Activated CD4-positive, alpha-beta memory T cell treated with anti-CD3 and anti-CD28 coated beads, Interleukin-2, amount 10 ng/mL, durations not matched to agents 7 days and 5 days (primary cell): ENCODE results near the gene HCST. TPM values are rescaled to one million over a fixed set of nuclear protein-coding genes. Genes with fewer than 3 reads are reported as not detected.

Experiments
- CTCF ChIA-PET: fragments of 350-600 bp; sonication (Branson Sonifier 250); formaldehyde crosslinking; loops from one replicate; lab custom pipeline; 2021; ENCODE audit warnings: antibody characterized with exemption, inconsistent platforms; lab: Charles Lee
- POLR2A ChIA-PET: fragments of 350-600 bp; sonication (Branson Sonifier 250); formaldehyde crosslinking; loops from one replicate; lab custom pipeline; 2021; ENCODE audit warnings: antibody characterized with exemption; lab: Charles Lee
- DNase-seq: peaks from one replicate; pipeline ENCODE4 v3.0.0-alpha.2; 2020
- H3K27ac Mint-ChIP-seq: one replicate; pipeline ENCODE4 v1.8.0; 2021; ENCODE audit warnings: mild to moderate bottlenecking, mixed read lengths
- H3K27me3 Mint-ChIP-seq: one replicate; pipeline ENCODE4 v1.8.0; 2021; ENCODE audit warnings: mixed read lengths
- H3K36me3 Mint-ChIP-seq: one replicate; pipeline ENCODE4 v1.8.0; 2021; ENCODE audit warnings: low read depth, mixed read lengths
- H3K4me1 Mint-ChIP-seq: one replicate; pipeline ENCODE4 v1.8.0; 2021; ENCODE audit warnings: mixed read lengths
- H3K4me3 Mint-ChIP-seq: one replicate; pipeline ENCODE4 v1.8.0; 2021; ENCODE audit warnings: mild to moderate bottlenecking, mixed read lengths
- H3K9me3 Mint-ChIP-seq: one replicate; pipeline ENCODE4 v1.8.0; 2021; ENCODE audit warnings: mixed read lengths
- total RNA-seq, 2 experiments: library from RNA; stranded (reverse); gene quantifications; one replicate each; pipeline ENCODE4 v1.2.3, GENCODE V29; 2021

HCST gene
- total RNA-seq, 2 experiments from 2014 or later: 204 to 218 TPM

- Mint-ChIP-seq H3K27me3 (no peaks in the 10 kb centered on the region), H3K36me3 (no peaks in the 10 kb centered on the region), H3K4me1 (peaks cover 12% of the 10 kb centered on the region), H3K27ac (no peak overlapping the region), H3K4me3 (no peak overlapping the region), H3K9me3 (no peaks in the 10 kb centered on the region)
- no peak for DNase-seq
- POLR2A ChIA-PET: interaction anchor here (1.2 kb wide), 1 partner anchor 18 kb away, joined by 5 read pairs; no protein-coding TSS in a partner anchor
- CTCF ChIA-PET: interaction anchor here (0.7 kb wide), 1 partner anchor 23 kb away, joined by 3 read pairs; no protein-coding TSS in a partner anchor
Measured at GRCh38 chr19:35911173-35911572, 8.8 kb downstream of the HCST start.

DNA sequence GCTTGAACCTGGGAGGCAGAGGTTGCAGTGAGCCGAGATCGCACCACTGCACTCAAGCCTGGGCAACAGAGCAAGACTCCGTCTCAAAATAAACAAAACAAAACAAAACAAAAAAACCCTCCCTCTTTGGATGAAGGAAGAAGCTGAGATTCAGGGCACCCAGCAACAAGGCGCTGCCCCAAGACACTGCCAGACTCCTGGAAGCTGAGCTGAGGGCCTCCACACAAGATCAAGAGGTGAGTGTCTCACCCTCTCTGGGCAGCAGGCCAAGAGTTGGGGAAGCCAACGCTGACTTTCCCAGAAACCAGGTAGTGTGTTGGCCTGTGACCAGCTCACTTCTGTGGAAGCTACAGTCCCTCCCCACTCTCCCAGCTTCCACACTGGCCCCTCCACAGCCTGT, 9.5 kb downstream of the HCST start:
- DNase-seq: no peak
- no peaks in the 10 kb centered on the region for H3K9me3 Mint-ChIP-seq
- H3K27ac Mint-ChIP-seq: no peak overlapping the region
- no peak overlapping the region for H3K4me3 Mint-ChIP-seq
- H3K4me1 Mint-ChIP-seq: peaks cover 12% of the 10 kb centered on the region
- POLR2A ChIA-PET: interaction anchor here (0.9 to 1.2 kb wide), 3 partner anchors 11 to 19 kb away, joined by 3 to 5 read pairs (median 4); partner anchors contain the start of gene NFKBID
- no peaks in the 10 kb centered on the region for H3K27me3 Mint-ChIP-seq
- no peaks in the 10 kb centered on the region for H3K36me3 Mint-ChIP-seq
- CTCF ChIA-PET: interaction anchor here (0.7 kb wide), 1 partner anchor 28 kb away, joined by 3 read pairs; no protein-coding TSS in a partner anchor

DNA sequence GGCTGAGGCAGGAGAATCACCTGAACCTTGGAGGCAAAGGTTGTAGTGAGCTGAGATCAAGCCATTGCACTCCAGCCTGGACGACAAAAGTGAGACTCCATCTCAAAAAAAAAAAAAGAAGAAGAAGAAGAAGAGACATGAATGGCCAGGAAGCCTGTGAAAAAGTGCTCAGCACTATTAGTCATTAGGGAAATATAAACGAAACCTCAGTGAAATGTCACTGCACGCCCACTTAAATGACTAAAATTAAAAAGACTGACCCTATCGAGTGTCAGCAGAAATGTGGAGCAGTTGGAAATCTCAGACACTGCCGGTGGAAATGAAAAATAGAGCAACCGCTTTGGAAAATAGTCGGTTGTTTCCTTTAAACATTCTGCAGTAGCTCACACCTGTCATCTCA, 11.3 kb downstream of the HCST start:
- ChIA-PET CTCF (no interaction called here), POLR2A (no interaction called here)
- Mint-ChIP-seq H3K4me1 (peaks cover 8% of the 10 kb centered on the region), H3K9me3 (no peaks in the 10 kb centered on the region), H3K4me3 (no peak overlapping the region), H3K27me3 (peaks cover 1% of the 10 kb centered on the region), H3K36me3 (no peaks in the 10 kb centered on the region), H3K27ac (no peak overlapping the region)
- DNase-seq: no peak

DNA sequence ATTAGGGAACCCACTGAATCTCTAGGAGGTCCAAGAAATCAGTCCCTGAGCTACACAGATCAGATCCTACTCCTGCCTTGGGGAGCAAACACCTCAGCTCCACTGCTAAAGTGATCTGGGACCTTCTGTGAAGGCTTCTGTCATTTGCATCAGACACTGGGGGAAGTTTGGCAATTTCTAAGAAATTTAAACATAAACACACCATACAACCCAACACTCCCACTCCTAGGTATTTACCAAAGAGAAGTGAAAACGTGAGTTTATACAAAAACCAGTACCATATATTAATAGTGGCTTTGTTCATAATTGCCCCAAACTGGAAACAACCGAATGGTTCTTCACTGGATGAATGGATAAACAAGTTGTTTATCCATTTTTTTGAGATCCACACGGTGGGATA, 13.1 kb downstream of the HCST start:
- Mint-ChIP-seq H3K9me3 (no peaks in the 10 kb centered on the region), H3K4me3 (no peak overlapping the region), H3K27ac (no peak overlapping the region), H3K36me3 (no peaks in the 10 kb centered on the region), H3K27me3 (peaks cover 1% of the 10 kb centered on the region), H3K4me1 (peaks cover 4% of the 10 kb centered on the region)
- POLR2A ChIA-PET: interaction anchor here (1.0 kb wide), 1 partner anchor 16 kb away, joined by 4 read pairs; no protein-coding TSS in a partner anchor
- CTCF ChIA-PET: interaction anchor here (0.5 kb wide), 1 partner anchor 230 kb away, joined by 3 read pairs; no protein-coding TSS in a partner anchor
- DNase-seq: no peak

- no peak for DNase-seq
- CTCF ChIA-PET: no interaction called here
- H3K36me3 Mint-ChIP-seq: no peaks in the 10 kb centered on the region
- no peaks in the 10 kb centered on the region for H3K4me1 Mint-ChIP-seq
- H3K27me3 Mint-ChIP-seq: peaks cover 9% of the 10 kb centered on the region
- no peak overlapping the region for H3K27ac Mint-ChIP-seq
- H3K4me3 Mint-ChIP-seq: no peak overlapping the region
- POLR2A ChIA-PET: no interaction called here
- H3K9me3 Mint-ChIP-seq: no peaks in the 10 kb centered on the region
Measured at GRCh38 chr19:35919306-35919705, 17.0 kb downstream of the HCST start.

- H3K27ac Mint-ChIP-seq: no peak overlapping the region
- H3K4me1 Mint-ChIP-seq: no peaks in the 10 kb centered on the region
- POLR2A ChIA-PET: interaction anchor here (1.5 kb wide), 1 partner anchor 10 kb away, joined by 7 read pairs; no protein-coding TSS in a partner anchor
- peaks cover 10% of the 10 kb centered on the region for H3K9me3 Mint-ChIP-seq
- DNase-seq: no peak
- CTCF ChIA-PET: interaction anchor here (1.5 kb wide), 1 partner anchor 39 kb away, joined by 4 read pairs; no protein-coding TSS in a partner anchor
- H3K4me3 Mint-ChIP-seq: no peak overlapping the region
- H3K27me3 Mint-ChIP-seq: peaks cover 17% of the 10 kb centered on the region
- H3K36me3 Mint-ChIP-seq: peaks cover 9% of the 10 kb centered on the region
Measured at GRCh38 chr19:35921012-35921411, 18.7 kb downstream of the HCST start.

DNA sequence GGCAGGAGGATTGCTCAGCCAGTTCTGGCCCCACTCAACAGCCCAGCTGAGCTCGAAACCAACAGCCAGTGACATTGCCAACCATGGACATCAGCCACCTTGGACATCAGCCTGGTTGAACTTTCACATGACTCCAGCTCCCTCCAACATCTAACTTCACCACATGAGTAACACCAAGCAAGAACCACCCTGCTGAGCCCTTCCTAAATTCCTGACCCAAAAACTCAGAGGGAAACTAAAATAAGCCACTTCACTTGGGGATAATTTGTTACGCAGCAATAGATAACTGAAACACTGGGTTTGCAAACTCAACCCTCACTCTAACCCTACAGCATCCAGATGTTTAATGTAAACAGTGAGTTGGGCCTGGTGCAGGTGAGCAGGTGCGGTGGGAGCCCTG, 23.2 kb downstream of the HCST start:
- DNase-seq: no peak
- H3K4me1 Mint-ChIP-seq: peaks cover 17% of the 10 kb centered on the region
- H3K9me3 Mint-ChIP-seq: peaks cover 15% of the 10 kb centered on the region
- POLR2A ChIA-PET: interaction anchor here (1.1 to 1.3 kb wide), 3 partner anchors 20 to 128 kb away, joined by 3 to 5 read pairs (median 4); partner anchors contain the start of gene THAP8
- peaks cover 10% of the 10 kb centered on the region for H3K36me3 Mint-ChIP-seq
- CTCF ChIA-PET: interaction anchor here (1.2 kb wide), 1 partner anchor 42 kb away, joined by 3 read pairs; no protein-coding TSS in a partner anchor
- H3K27me3 Mint-ChIP-seq: peaks cover 17% of the 10 kb centered on the region
- no peak overlapping the region for H3K4me3 Mint-ChIP-seq
- no peak overlapping the region for H3K27ac Mint-ChIP-seq

- no peak overlapping the region for H3K4me3 Mint-ChIP-seq
Measured at GRCh38 chr19:35928507-35928906, 26.2 kb downstream of the HCST start.

GRCh38 chr19:35929876-35930275, 27.5 kb downstream of the HCST start:
- ChIA-PET POLR2A (interaction anchor here (0.7 to 5.1 kb wide), 14 partner anchors 8 to 218 kb away, joined by 3 to 49 read pairs (median 6); partner anchors contain the start of genes APLP1, KMT2B, NFKBID and THAP8), CTCF (interaction anchor here (0.8 to 4.5 kb wide), 4 partner anchors 29 to 185 kb away, joined by 3 to 120 read pairs (median 7); partner anchors contain the start of genes PSENEN, THAP8 and U2AF1L4)
- Mint-ChIP-seq H3K4me3 (peak overlapping the region; percentile 30), H3K27me3 (peaks cover 10% of the 10 kb centered on the region), H3K9me3 (peaks cover 15% of the 10 kb centered on the region), H3K4me1 (peaks cover 32% of the 10 kb centered on the region), H3K27ac (peak overlapping the region; percentile 91), H3K36me3 (peaks cover 10% of the 10 kb centered on the region)
- no peak for DNase-seq

More at GRCh38 chr19:35928507-35928906, 26.2 kb downstream of the HCST start:
- no peak for DNase-seq
- peaks cover 15% of the 10 kb centered on the region for H3K9me3 Mint-ChIP-seq
- H3K4me1 Mint-ChIP-seq: peaks cover 32% of the 10 kb centered on the region
- ChIA-PET CTCF (interaction anchor here (4.5 kb wide), 1 partner anchor 47 kb away, joined by 120 read pairs; no protein-coding TSS in a partner anchor), POLR2A (interaction anchor here (4.8 kb wide), 1 partner anchor 28 kb away, joined by 49 read pairs; the partner anchor contains the start of gene NFKBID)
- H3K27ac Mint-ChIP-seq: peak overlapping the region; percentile 56
- peaks cover 15% of the 10 kb centered on the region for H3K27me3 Mint-ChIP-seq
- peaks cover 10% of the 10 kb centered on the region for H3K36me3 Mint-ChIP-seq

GRCh38 chr19:35931161-35931873, 29.0 kb downstream of the HCST start:
- no peaks in the 10 kb centered on the region for H3K27me3 Mint-ChIP-seq
- CTCF ChIA-PET: interaction anchor here (0.6 to 4.5 kb wide), 26 partner anchors 9 to 917 kb away, joined by 3 to 120 read pairs (median 4); partner anchors contain the start of genes ALKBH6, HSPB6, IGFLR1 and LIN37
- H3K27ac Mint-ChIP-seq: peak overlapping the region; percentile 91
- peak overlapping the region; percentile 62 for H3K4me3 Mint-ChIP-seq
- no peaks in the 10 kb centered on the region for H3K36me3 Mint-ChIP-seq
- peaks cover 2% of the 10 kb centered on the region for H3K9me3 Mint-ChIP-seq
- H3K4me1 Mint-ChIP-seq: peaks cover 40% of the 10 kb centered on the region
- POLR2A ChIA-PET: interaction anchor here (0.6 to 5.1 kb wide), 18 partner anchors 10 to 219 kb away, joined by 3 to 49 read pairs (median 4); partner anchors contain the start of genes APLP1, LIN37, NFKBID and POLR2I
- peak; percentile 100 for DNase-seq

GRCh38 chr19:35931874-35932202, 29.5 kb downstream of the HCST start:
- Mint-ChIP-seq H3K4me1 (peaks cover 37% of the 10 kb centered on the region), H3K9me3 (peaks cover 2% of the 10 kb centered on the region), H3K4me3 (peak overlapping the region; percentile 21), H3K36me3 (no peaks in the 10 kb centered on the region), H3K27ac (no peak overlapping the region), H3K27me3 (no peaks in the 10 kb centered on the region)
- POLR2A ChIA-PET: interaction anchor here (0.6 to 5.1 kb wide), 14 partner anchors 10 to 219 kb away, joined by 3 to 49 read pairs (median 4); partner anchors contain the start of genes LIN37, NFKBID, PSENEN and U2AF1L4
- DNase-seq: no peak
- CTCF ChIA-PET: interaction anchor here (1.0 to 4.5 kb wide), 11 partner anchors 27 to 239 kb away, joined by 3 to 120 read pairs (median 8); partner anchors contain the start of genes LIN37 and NFKBID

DNA sequence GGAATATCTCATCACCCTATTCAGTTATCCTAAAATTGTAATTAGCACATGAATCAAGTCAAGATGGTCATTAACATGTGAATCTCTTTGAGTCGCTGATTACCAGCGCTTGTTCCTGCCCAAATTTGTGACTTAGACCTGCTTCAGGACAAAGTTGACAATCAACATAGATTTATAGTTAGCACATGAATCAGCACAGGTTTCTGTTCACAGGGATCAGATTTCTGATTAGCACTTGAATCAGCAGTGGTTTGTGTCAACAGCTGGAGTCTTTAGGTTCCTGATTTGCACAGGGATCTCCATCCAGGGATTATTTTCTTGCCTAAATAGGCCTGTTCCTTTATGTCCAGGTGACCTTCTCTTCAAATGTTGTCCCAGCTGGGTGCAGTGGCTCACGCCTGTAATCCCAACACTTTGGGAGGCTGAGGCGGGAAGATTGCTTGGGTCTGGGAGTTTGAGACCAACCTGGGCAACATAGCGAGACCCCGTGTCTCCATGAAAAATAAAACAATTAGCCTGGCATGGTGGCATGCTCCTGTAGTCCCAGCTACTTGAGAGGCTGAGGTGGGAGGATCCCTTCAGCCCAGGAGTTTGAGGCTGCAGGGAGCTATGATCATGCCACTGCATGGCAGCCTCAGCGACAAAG, 30.1 kb downstream of the HCST start:
- Mint-ChIP-seq H3K4me1 (peaks cover 40% of the 10 kb centered on the region), H3K9me3 (peaks cover 1% of the 10 kb centered on the region), H3K27me3 (no peaks in the 10 kb centered on the region), H3K27ac (no peak overlapping the region), H3K36me3 (no peaks in the 10 kb centered on the region), H3K4me3 (no peak overlapping the region)
- no peak for DNase-seq
- POLR2A ChIA-PET: interaction anchor here (0.6 to 5.1 kb wide), 4 partner anchors 32 to 53 kb away, joined by 3 to 49 read pairs (median 20); partner anchors contain the start of gene NFKBID
- CTCF ChIA-PET: interaction anchor here (1.0 to 4.5 kb wide), 7 partner anchors 26 to 240 kb away, joined by 3 to 120 read pairs (median 8); partner anchors contain the start of genes LIN37 and NFKBID
